GM12878 (cell line): ENCODE measurements around the gene P4HTM. TPM values are rescaled to one million over a fixed set of nuclear protein-coding genes. Genes with fewer than 3 reads are reported as not detected.

Experiments used
- ASH2L ChIP-seq: fragments of 300-600, 200-600 bp; sonication (generic); IDR thresholded peaks from 2 replicates; pipeline ENCODE4 v1.6.1; 2017; ENCODE audit warnings: low read depth, mild to moderate bottlenecking, borderline replicate concordance
- EED ChIP-seq: sonication (generic); IDR thresholded peaks from 2 replicates; pipeline ENCODE4 v1.6.1; 2016; ENCODE audit warnings: antibody characterized with exemption, low read depth
- EP300 ChIP-seq, 2 experiments: fragments of 150-350 bp in 1 of 2; IDR thresholded peaks; 2 replicates each; pipeline ENCODE4 v1.6.1; 2011 to 2012; ENCODE audit warnings: low read depth in 2 of 2, low read length in 2 of 2, borderline replicate concordance in 1 of 2, improper control_type of control experiment in 1 of 2, inconsistent platforms in 1 of 2; ENCODE audit not compliant: control insufficient read depth in 1 of 2
- IRF4 ChIP-seq: IDR thresholded peaks from 2 replicates; pipeline ENCODE4 v1.6.1; 2011; ENCODE audit warnings: low read depth, low read length
- SIN3A ChIP-seq: IDR thresholded peaks from 2 replicates; pipeline ENCODE4 v1.6.1; 2012; ENCODE audit warnings: low read depth, low read length, improper control_type of control experiment
- SREBF1 ChIP-seq: IDR thresholded peaks from 2 replicates; pipeline ENCODE4 v1.6.1; 2012; ENCODE audit warnings: mild to moderate bottlenecking, low read length
- ZSCAN29 ChIP-seq: fragments of 450-650 bp; IDR thresholded peaks from 2 replicates; pipeline ENCODE4 v1.6.1; 2017; ENCODE audit warnings: mild to moderate bottlenecking, moderate library complexity
- polyA plus RNA-seq, 11 experiments: library from polyadenylated mRNA; depleted of rRNA in 4 of 11; unstranded in 6 of 11; stranded (reverse) in 5 of 11; fragments of >200 nt; fragmentation: Nextera tagmentation in 4 of 11; fragmentation: Illumina TruSeq in 1 of 11; extraction: Ambion mirVana in 4 of 11; extraction: Trizol in 1 of 11; gene quantifications; 1 replicate in 1 of 11; 2 replicates in 10 of 11; pipeline versions ENCODE4 v1.2.1 to v1.2.3, GENCODE V29; 2011 to 2016; ENCODE audit warnings: inconsistent platforms in 2 of 11, missing spikeins in 2 of 11, low read depth in 1 of 11
- total RNA-seq, 4 experiments: library from RNA; depleted of rRNA in 3 of 4; stranded (reverse); fragments of >200 nt in 3 of 4; fragmentation: Illumina TruSeq in 1 of 4; extraction: Trizol in 1 of 4; gene quantifications; 2 replicates each; pipeline versions ENCODE4 v1.2.1 to v1.2.3, GENCODE V29; 2013 to 2021
- TF ChIP-seq, protein P1 (sequence below): IDR thresholded peaks from 2 replicates; pipeline ENCODE4 v1.6.1; 2012; ENCODE audit warnings: low read depth, low read length, improper control_type of control experiment
- TF ChIP-seq, protein P2 (sequence below): fragments of 450-650 bp; IDR thresholded peaks from 2 replicates; pipeline ENCODE4 v1.6.1; 2016; ENCODE audit warnings: mild to moderate bottlenecking
- TF ChIP-seq, protein P3 (sequence below): IDR thresholded peaks from 2 replicates; pipeline ENCODE4 v1.6.1; 2011; ENCODE audit warnings: low read depth, low read length, improper control_type of control experiment, borderline replicate concordance

The P4HTM gene
- total and polyA plus RNA-seq, 10 of the 15 experiments (the other 5 are each of a cell fraction or from before 2014, with no cell fraction given), result 0.76 to 28.8 (median 22.9) TPM

DNA sequence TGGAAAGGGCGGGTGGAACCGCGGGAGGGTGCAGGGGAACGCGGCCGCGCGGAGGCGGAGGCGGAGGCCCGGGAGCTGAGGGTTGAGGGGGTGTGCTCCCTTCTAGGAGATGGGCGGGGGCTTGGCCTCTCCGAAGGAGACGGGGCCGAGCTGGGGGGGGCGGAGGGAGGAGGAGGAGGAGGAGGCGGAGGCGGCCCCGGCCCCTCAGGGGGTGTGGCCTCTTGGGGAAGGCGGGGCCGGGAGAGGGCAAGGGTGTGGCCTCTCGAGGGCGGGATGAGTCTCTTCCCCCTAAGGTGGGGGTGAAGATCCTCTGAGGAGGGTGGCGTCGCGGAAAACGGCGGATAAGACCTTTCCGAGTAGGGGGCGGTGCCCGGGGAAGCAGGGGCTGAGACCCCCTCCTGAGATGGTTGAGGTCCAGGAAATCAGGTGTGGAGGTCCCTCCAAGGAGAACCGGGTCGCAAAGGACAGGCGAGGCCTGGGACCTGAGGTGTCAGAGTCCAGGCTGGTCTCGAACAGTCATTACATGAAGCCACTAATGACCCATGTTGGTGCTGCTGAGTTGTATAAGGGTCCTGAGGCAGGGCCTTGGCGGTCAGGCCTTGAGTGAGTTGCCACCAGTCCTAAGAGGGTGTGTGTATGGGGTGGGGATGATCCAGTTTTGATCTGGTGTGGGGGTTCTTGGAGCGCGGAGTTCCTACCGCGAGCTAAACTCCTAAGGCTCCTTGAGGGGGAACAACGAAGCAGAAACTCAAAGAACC is 17.9 kb downstream of the P4HTM start (continued):
- TF ChIP-seq ASH2L (no peak), SIN3A (no peak), SREBF1 (no peak), IRF4 (no peak), EED (no peak), EP300 (IDR thresholded peaks at IDR 0.05; ENCODE audit: borderline replicate concordance in 1 of 2, control insufficient read depth in 1 of 2, low read depth in 2 of 2, low read length in 2 of 2) (no peak), ZSCAN29 (no peak)
- TF ChIP-seq, protein P1, sequence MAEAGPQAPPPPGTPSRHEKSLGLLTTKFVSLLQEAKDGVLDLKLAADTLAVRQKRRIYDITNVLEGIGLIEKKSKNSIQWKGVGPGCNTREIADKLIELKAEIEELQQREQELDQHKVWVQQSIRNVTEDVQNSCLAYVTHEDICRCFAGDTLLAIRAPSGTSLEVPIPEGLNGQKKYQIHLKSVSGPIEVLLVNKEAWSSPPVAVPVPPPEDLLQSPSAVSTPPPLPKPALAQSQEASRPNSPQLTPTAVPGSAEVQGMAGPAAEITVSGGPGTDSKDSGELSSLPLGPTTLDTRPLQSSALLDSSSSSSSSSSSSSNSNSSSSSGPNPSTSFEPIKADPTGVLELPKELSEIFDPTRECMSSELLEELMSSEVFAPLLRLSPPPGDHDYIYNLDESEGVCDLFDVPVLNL, result no peak
- TF ChIP-seq, protein P2, sequence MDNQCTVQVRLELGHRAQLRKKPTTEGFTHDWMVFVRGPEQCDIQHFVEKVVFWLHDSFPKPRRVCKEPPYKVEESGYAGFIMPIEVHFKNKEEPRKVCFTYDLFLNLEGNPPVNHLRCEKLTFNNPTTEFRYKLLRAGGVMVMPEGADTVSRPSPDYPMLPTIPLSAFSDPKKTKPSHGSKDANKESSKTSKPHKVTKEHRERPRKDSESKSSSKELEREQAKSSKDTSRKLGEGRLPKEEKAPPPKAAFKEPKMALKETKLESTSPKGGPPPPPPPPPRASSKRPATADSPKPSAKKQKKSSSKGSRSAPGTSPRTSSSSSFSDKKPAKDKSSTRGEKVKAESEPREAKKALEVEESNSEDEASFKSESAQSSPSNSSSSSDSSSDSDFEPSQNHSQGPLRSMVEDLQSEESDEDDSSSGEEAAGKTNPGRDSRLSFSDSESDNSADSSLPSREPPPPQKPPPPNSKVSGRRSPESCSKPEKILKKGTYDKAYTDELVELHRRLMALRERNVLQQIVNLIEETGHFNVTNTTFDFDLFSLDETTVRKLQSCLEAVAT, result 0 out of 2 replicates have a peak, but pooled peaks have one; percentile 2
- TF ChIP-seq, protein P3, sequence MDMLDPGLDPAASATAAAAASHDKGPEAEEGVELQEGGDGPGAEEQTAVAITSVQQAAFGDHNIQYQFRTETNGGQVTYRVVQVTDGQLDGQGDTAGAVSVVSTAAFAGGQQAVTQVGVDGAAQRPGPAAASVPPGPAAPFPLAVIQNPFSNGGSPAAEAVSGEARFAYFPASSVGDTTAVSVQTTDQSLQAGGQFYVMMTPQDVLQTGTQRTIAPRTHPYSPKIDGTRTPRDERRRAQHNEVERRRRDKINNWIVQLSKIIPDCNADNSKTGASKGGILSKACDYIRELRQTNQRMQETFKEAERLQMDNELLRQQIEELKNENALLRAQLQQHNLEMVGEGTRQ, result no peak
